HUES48 (cell line): ENCODE measurements around the gene KRT7.
A peak's percentile ranks its signal among the peaks of the same experiment; 100 is the strongest.

ENCODE experiments used
- H3K27ac ChIP-seq: one replicate; pipeline ENCODE4 v1.7.0; 2013; ENCODE audit warnings: low read depth, low read length, inconsistent platforms
- H3K27me3 ChIP-seq: 2 replicates; pipeline ENCODE4 v1.6.1; 2013; ENCODE audit warnings: mild to moderate bottlenecking, low read length; ENCODE audit not compliant: control insufficient read depth, insufficient read depth
- H3K36me3 ChIP-seq: 2 replicates; pipeline ENCODE4 v1.6.1; 2013; ENCODE audit warnings: low read length; ENCODE audit not compliant: control insufficient read depth, insufficient read depth
- H3K4me1 ChIP-seq: 2 replicates; pipeline ENCODE4 v1.6.1; 2013; ENCODE audit warnings: mild to moderate bottlenecking, low read length; ENCODE audit not compliant: control insufficient read depth, insufficient read depth
- H3K4me3 ChIP-seq: 2 replicates; pipeline ENCODE4 v1.5.1; 2013; ENCODE audit warnings: mild to moderate bottlenecking, low read depth, low read length
- H3K9ac ChIP-seq: 2 replicates; pipeline ENCODE4 v1.6.1; 2013; ENCODE audit warnings: mild to moderate bottlenecking, low read depth, low read length, moderate library complexity
- H3K9me3 ChIP-seq: 2 replicates; pipeline ENCODE4 v1.6.1; 2013; ENCODE audit warnings: low read length; ENCODE audit not compliant: control insufficient read depth, insufficient read depth

Gene KRT7

DNA sequence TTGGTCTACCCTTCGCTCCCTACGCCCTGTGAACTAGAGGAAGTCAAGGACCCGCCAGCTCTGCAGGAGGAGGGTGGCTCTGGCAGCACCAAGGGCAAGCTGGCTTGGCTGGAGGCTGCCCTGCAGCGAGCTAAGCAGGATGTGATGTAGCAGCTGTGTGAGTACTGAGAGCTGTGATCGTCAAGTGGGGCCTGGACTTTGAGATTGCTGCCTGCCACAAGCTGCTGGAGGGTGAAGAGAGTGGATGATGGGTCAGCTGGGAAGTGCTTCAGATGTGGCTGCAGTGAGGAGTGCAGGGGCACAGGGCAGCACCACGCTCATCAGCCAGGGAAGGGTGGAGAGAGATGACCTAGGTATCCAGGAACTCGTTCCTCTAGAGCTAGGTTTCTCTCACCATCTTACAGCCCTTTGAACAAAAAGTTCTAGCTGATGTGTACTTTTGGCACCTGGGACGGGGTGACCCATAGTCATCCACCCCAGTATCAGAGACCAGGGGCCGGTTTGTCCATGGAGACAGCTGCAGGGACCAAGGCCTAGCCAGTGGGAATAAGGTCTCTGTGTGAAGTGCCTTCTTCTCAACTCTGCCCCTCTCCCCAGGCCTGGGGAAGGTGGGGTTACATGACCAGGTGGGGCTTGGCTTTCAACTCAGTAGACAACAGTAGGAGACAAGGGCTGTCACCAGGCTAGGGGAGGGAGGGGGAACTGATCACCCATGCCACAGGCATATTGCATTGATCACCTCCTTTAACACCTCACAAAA is 44.6 kb downstream of the KRT7 start:
- Histone ChIP-seq H3K9me3 (no peaks in the 10 kb centered on the region), H3K9ac (no peak overlapping the region), H3K27ac (no peak overlapping the region), H3K36me3 (no peaks in the 10 kb centered on the region), H3K4me3 (no peak overlapping the region), H3K4me1 (peaks cover 3% of the 10 kb centered on the region; the same call in 1 of the 2 replicates), H3K27me3 (peaks cover 10% of the 10 kb centered on the region)

DNA sequence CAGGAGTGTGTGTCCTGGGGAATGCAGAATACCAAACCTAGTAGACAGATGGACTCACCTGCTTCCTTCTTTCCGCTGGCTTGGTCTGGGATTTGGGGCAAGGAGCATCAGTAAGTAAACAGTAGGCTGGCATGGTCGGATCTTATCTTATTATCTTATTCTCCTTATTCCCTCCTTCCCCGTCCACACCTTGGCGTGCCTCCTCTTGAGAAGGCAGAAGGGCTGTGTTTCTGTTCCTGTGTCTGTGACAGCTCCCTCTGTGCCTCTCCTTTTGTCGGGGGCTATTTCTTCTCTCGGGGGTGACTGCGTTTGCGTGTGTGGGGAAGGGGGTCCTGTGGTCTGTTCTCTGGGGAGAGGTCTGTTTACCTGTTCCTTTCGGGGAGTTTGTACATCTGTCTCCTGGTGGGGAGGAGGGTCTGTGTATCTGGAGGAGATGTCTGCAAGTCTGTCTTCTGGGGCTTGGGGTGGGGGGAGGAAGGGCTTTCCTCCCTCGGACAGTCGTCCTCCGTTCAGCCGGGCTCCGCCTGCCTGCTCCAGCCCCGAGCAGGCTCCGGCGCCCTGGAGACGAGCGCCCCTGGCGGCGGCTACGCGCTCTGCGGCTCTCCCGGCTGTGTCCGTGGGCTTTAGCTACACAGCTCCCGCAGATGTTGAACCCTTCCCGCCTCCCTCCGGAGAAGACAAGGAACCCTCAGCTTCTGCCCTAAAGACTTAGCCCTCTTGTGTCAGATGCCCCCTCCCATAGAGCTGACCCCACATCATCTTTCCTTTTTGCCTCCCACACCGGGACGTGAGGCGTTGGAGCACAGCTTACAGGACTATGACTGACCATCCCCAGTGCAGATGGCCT is 45.8 kb downstream of the KRT7 start:
- no peaks in the 10 kb centered on the region for H3K36me3 ChIP-seq
- no peak overlapping the region for H3K27ac ChIP-seq
- H3K4me3 ChIP-seq: peak overlapping the region; percentile 50
- no peaks in the 10 kb centered on the region for H3K9me3 ChIP-seq
- H3K27me3 ChIP-seq: peaks cover 10% of the 10 kb centered on the region
- H3K9ac ChIP-seq: no peak overlapping the region
- H3K4me1 ChIP-seq: peaks cover 3% of the 10 kb centered on the region; the same call in 1 of the 2 replicates

DNA sequence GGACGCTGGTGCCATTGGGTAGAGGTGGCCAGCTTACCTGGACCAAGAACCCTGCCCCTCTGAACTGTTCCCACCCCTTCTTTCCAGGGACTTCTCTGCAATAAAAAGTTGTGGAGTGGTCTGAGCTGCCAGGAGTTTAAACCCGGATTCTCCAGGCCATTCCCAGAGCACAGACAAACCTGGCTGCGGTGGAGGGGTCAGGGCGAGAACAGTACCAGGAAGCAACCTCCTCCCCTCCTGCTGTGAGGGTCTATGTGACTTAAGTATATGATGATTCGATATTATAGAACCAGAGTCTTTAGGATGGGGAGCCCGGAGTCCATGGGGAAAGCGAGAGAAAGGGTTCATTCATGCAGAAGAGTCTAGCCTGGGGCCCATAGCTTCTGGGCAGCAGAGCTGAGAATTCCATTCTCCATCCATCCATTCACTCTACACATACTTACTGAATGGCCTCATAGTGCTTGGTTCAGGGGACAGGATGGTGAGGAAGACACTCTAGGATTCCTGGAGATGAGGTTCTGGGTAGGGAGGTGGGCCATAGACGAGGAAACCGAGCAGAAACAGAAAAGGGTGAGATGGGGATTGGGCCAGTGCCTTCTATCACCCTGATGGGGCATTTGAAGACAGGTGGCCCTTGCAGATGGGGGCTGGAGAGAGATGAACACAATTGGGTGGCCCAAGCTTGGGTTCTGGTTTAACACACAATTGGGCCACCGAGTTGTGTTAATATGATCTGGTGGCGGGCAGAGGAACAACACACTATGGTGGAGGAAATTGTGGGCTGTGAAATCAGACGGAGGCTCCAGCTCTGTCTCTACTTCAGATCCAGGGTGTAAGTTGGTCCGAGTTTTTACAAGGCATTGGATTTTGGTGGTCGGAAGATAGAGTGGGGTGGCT is 46.6 kb downstream of the KRT7 start:
- no peaks in the 10 kb centered on the region for H3K9me3 ChIP-seq
- no peak overlapping the region for H3K27ac ChIP-seq
- H3K4me1 ChIP-seq: peaks cover 3% of the 10 kb centered on the region; the same call in 1 of the 2 replicates
- H3K4me3 ChIP-seq: no peak overlapping the region
- H3K27me3 ChIP-seq: peaks cover 10% of the 10 kb centered on the region
- no peak overlapping the region for H3K9ac ChIP-seq
- no peaks in the 10 kb centered on the region for H3K36me3 ChIP-seq

DNA sequence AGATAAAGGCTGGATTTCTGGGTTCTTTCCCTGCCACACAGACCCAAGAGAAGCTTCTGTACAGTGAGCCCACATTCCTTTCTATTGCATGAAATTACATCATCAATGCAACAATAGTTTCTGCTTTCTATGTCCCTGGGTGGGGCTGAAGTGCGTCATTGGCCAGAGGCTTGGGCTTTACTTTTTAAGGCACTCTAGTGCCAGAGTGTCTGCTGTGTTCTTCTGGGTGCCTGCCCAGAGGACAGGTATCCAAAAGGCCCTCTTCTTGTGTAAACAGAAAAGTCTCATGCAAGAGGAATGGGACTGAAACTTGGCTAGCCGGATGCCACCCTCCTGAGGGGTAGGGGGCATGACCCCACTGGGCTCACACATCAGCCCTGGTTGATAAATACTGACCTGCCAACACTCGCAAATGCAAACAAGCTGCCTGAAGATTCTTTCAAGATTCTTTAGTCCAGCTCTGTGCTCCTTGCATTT is 47.3 kb downstream of the KRT7 start:
- H3K9ac ChIP-seq: no peak overlapping the region
- no peak overlapping the region for H3K27ac ChIP-seq
- no peak overlapping the region for H3K4me3 ChIP-seq
- no peaks in the 10 kb centered on the region for H3K36me3 ChIP-seq
- no peaks in the 10 kb centered on the region for H3K9me3 ChIP-seq
- peaks cover 3% of the 10 kb centered on the region; the same call in 1 of the 2 replicates for H3K4me1 ChIP-seq
- H3K27me3 ChIP-seq: peaks cover 10% of the 10 kb centered on the region

DNA sequence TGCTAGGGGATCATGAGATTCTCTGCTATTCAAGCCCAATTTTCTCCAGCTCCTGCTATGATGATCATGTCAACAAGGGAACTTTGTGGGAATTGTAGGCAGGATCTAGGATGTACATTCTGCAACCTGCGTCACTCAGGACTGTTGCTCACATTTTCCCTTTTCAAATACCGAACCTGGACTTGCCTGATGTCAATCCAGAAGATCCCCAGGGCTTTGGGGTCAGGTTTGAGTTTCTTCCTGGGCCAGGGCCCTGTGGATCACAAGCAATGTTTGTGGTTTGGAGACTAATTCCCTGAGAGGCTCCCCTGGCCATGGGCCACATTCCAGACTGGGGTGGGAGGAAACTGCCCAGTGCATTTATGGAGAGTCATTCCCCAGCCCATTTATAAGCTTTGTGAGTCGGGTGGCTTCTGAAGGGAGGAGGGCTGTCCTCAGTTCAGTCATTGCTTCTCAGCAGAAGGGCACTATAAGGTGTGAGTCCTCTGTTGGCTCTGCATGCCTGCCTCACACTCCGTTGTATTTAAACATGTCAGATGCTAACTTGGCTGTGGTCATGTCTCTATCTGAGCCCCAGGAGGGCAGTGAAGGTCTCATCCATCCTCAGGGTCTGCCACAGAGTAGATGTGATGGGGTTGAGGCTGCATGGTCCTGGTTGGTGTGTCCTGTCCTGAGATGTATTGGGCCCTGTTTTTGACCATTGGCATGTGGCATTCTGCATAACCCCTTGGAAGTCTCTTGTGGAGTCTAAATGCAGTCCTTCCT is 47.9 kb downstream of the KRT7 start:
- H3K4me1 ChIP-seq: peaks cover 3% of the 10 kb centered on the region; the same call in 1 of the 2 replicates
- H3K27me3 ChIP-seq: peaks cover 10% of the 10 kb centered on the region

DNA sequence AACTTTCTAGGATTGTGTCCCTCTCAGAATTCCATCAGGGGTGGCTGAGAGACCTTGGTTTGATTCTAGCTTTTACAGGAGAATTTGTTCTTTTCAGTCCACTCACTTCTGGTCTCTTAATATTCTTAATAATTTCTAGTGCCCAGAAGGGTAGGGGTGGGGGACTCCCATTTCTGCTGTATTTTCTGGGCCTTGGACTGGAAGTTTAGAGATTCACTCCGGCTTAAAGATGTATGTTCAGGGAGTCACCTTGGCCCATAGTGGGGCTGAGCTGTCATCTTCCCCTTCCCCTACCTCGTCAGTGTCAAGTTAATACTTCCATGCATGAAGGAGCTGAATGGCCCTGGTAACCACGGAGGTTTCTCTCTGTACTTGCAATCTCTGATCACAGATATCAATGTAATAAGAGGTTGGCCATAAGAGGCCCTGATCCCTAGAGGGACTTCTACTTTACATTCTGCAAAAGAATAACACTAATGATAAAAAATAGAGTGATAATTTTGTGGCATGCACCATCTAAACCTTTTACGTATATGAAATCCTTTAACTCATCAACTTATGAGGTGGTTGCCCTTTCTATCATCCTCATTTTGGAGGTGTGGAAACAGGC is 51.6 kb downstream of the KRT7 start:
- H3K9ac ChIP-seq: no peak overlapping the region
- H3K9me3 ChIP-seq: no peaks in the 10 kb centered on the region
- no peaks in the 10 kb centered on the region for H3K27me3 ChIP-seq
- H3K36me3 ChIP-seq: no peaks in the 10 kb centered on the region
- no peaks in the 10 kb centered on the region for H3K4me1 ChIP-seq
- no peak overlapping the region for H3K27ac ChIP-seq
- no peak overlapping the region for H3K4me3 ChIP-seq

More for the DNA sequence above, 47.9 kb downstream of the KRT7 start:
- H3K36me3 ChIP-seq: no peaks in the 10 kb centered on the region
- no peak overlapping the region for H3K9ac ChIP-seq
- H3K9me3 ChIP-seq: no peaks in the 10 kb centered on the region
- no peak overlapping the region for H3K27ac ChIP-seq
- no peak overlapping the region for H3K4me3 ChIP-seq

DNA sequence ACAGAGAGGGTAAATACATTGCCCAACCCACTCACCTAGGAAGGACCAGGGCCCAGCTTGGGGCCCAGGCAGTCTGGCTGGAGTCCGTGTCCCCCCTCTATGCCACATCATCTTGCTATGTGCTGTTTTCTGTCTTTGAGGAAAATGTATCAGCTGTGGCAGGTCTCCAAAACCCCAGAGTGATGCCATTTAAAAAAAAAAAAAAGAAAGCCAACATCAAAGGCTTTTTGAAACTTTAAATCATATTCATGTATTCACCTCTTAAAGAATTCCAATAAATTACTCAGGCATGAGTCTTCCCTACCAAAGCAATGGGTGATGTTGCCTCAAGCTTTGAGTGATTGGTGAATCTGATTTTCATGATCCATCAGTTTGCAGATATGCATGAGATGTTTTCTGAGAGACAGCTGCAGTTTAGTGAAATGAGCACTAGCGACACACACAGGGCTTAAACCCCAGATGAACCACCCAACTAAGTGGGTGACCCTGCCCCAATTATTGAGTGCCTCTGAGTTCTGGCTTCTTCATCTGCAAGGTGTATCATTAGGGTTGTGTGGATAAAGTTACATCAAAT is 52.2 kb downstream of the KRT7 start:
- Histone ChIP-seq H3K9me3 (no peaks in the 10 kb centered on the region), H3K27me3 (no peaks in the 10 kb centered on the region), H3K4me3 (no peak overlapping the region), H3K36me3 (no peaks in the 10 kb centered on the region), H3K4me1 (no peaks in the 10 kb centered on the region), H3K27ac (no peak overlapping the region), H3K9ac (no peak overlapping the region)

DNA sequence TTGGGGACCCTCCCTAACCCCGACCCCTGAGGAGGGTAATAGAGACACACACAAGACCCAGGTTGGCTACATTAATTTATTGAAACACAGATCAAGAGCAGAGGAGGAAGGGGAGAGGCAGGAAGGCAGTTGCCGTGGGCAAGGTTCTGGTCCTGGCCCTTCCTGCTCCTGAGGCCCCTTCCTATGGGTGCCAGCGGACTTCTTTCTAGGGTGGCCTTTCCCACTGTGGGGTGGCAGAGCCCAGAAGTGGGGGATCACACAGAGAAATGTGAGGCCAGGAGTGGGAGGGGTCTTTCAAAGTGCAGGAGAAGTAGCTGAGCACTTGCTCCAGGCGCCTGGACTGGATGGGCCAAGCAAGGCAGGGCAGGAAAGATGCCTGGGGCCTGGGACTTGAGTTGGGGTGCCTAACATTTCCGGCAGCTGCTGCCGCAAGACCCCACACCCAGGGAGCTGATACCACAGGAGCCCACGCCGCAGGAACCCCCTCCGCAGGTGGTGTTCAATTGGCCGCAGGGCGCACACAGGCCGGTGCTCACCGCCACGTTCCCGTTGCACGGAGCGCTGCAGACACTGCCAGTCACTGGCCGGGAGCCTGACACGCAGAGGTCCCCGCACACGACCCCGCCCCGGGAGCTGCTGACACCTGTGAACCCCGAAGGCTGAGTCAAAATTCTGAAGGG is 52.9 kb downstream of the KRT7 start:
- H3K9me3 ChIP-seq: no peaks in the 10 kb centered on the region
- H3K4me1 ChIP-seq: no peaks in the 10 kb centered on the region
- H3K36me3 ChIP-seq: no peaks in the 10 kb centered on the region
- no peak overlapping the region for H3K4me3 ChIP-seq
- H3K9ac ChIP-seq: no peak overlapping the region
- H3K27me3 ChIP-seq: no peaks in the 10 kb centered on the region
- no peak overlapping the region for H3K27ac ChIP-seq
